ENCODE results near the gene ALAS1. TPM values are rescaled to one million over a fixed set of nuclear protein-coding genes. Genes with fewer than 3 reads are reported as not detected.

The ALAS1 gene
- total RNA-seq, 4 donors from 2014 or later = 30.0 to 50.8 (median 35.8) TPM

DNA sequence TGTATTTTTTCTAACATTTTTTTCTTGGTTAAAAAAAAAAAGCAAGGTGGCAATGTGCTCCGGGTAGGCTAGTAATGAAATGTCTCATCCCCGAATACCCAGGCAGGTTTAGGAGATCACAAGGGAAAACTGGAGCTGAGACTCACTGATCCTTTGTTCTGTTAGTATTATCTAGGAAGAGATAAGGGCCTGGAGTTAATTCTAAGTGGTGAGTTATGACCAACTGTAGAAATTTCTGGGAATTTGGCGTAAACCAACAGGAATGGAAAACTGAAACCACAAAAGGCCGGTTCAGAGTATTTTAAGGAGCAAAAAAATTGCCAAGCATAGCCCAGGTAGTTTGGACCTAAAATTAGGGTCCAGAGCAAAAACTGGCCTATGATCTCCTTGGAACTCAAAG, 60.0 kb downstream of the ALAS1 start:
- Histone ChIP-seq H3K4me1 (peaks cover 0 to 63% (median 0%) of the 10 kb centered on the region in 3 donors), H3K36me3 (peaks cover 0 to 100% of the 10 kb centered on the region in 2 donors), H3K27me3 (no peaks in the 10 kb centered on the region), H3K27ac (peak overlapping the region; percentile 10 to 63 (median 46)), H3K4me3 (no peak overlapping the region), H3K9me3 (no peaks in the 10 kb centered on the region)
- no peak for TF ChIP-seq POLR2A (IDR thresholded peaks at IDR 0.05)
- TF ChIP-seq, protein P1, sequence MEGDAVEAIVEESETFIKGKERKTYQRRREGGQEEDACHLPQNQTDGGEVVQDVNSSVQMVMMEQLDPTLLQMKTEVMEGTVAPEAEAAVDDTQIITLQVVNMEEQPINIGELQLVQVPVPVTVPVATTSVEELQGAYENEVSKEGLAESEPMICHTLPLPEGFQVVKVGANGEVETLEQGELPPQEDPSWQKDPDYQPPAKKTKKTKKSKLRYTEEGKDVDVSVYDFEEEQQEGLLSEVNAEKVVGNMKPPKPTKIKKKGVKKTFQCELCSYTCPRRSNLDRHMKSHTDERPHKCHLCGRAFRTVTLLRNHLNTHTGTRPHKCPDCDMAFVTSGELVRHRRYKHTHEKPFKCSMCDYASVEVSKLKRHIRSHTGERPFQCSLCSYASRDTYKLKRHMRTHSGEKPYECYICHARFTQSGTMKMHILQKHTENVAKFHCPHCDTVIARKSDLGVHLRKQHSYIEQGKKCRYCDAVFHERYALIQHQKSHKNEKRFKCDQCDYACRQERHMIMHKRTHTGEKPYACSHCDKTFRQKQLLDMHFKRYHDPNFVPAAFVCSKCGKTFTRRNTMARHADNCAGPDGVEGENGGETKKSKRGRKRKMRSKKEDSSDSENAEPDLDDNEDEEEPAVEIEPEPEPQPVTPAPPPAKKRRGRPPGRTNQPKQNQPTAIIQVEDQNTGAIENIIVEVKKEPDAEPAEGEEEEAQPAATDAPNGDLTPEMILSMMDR (IDR thresholded peaks at IDR 0.05) = no peak
- no peak for TF ChIP-seq POLR2AphosphoS5 (IDR thresholded peaks at IDR 0.05)
- TF ChIP-seq EP300 (IDR thresholded peaks at IDR 0.05) = no peak
- no peak for ATAC-seq
- WGBS, 2 donors (ENCODE audit: low coverage in 1 of 2) = 83 to 94% methylated on average over 3 to 4 of the region's 4 CpGs

DNA sequence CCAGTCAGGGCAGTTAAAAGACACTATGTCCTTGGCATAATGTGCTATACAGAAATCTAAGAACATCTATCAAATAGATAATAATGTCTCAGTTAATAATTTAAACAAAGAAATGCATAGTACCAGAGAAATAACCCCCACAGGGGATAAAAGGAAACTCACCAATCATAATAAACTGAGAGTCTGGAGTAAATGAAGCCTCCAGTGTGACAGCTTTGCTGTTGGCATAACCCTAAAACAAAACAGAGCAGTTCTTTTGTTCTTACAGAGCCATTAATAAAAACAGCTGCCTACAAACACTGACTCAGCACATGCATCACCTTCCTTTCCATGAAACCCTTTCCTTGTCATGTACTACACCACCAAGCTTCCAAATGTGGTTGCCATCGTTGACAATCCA, 61.1 kb downstream of the ALAS1 start:
- no peaks in the 10 kb centered on the region for H3K27me3 ChIP-seq
- H3K4me1 ChIP-seq = peaks cover 0 to 65% (median 0%) of the 10 kb centered on the region in 3 donors
- WGBS, 2 donors (ENCODE audit: low coverage in 1 of 2) = 45 to 67% methylated on average over 1 of the region's 1 CpG
- H3K4me3 ChIP-seq = no peak overlapping the region
- peaks cover 0 to 100% of the 10 kb centered on the region in 2 donors for H3K36me3 ChIP-seq
- TF ChIP-seq EP300 (IDR thresholded peaks at IDR 0.05) (no peak), POLR2A (IDR thresholded peaks at IDR 0.05) (no peak), POLR2AphosphoS5 (IDR thresholded peaks at IDR 0.05) (no peak)
- TF ChIP-seq, protein P1 (IDR thresholded peaks at IDR 0.05) = no peak
- no peaks in the 10 kb centered on the region for H3K9me3 ChIP-seq
- peak overlapping the region in 1 of 4 donors; percentile 28 for H3K27ac ChIP-seq
- ATAC-seq = peak; percentile 39

DNA sequence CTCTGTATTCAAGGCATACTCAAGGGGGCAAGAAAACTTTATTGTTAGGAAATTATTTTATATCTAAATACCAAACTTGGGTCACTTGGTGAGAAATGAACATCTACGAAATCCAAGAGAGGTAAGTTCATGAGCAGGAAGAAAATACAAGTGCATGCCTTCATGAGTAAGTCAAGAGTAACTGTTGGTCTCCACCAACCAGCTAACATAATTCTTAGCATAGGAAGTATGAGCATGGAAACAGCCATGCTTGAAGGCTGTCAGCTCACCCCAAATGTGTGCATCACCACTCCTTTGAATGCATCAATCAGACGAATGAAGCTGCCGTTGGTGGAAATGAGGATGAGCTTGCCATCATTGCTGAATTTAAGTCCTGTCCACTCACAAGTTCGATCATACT, 61.5 kb downstream of the ALAS1 start:
- no peaks in the 10 kb centered on the region for H3K9me3 ChIP-seq
- H3K27me3 ChIP-seq = no peaks in the 10 kb centered on the region
- 80 to 91% methylated on average over 3 to 4 of the region's 4 CpGs for WGBS, 2 donors (ENCODE audit: low coverage in 1 of 2)
- ATAC-seq = no peak
- no peak overlapping the region for H3K4me3 ChIP-seq
- no peak for TF ChIP-seq POLR2A (IDR thresholded peaks at IDR 0.05)
- no peak for TF ChIP-seq EP300 (IDR thresholded peaks at IDR 0.05)
- TF ChIP-seq, protein P1 (IDR thresholded peaks at IDR 0.05) = no peak
- peak overlapping the region in 2 of 4 donors; percentile 20 to 28 for H3K27ac ChIP-seq
- peaks cover 0 to 100% of the 10 kb centered on the region in 2 donors for H3K36me3 ChIP-seq
- peaks cover 0 to 66% (median 0%) of the 10 kb centered on the region in 3 donors for H3K4me1 ChIP-seq

DNA sequence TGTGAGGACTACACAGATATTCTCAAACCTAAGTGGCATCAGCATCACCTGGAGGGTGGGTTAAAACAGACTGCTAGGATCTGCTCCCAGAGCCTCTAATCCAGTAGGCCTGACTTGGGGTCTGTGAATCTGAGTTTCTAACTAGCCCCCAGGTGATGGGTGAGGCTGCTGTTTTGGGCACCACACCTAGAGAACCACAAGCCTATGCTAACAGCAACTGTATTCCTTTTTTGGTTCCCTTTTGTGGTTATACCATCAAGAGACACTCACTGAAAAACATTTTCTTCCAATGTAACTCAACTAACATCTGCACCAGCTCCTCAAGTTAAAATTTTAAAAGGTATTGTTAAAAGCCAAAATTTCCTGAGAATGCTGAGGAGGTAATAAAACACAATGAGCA, 64.5 kb downstream of the ALAS1 start:
- no peak for ATAC-seq
- H3K36me3 ChIP-seq = peaks cover 0 to 100% of the 10 kb centered on the region in 2 donors
- peaks cover 0 to 53% (median 0%) of the 10 kb centered on the region in 3 donors for H3K4me1 ChIP-seq
- no peak for TF ChIP-seq EP300 (IDR thresholded peaks at IDR 0.05)
- TF ChIP-seq POLR2A (IDR thresholded peaks at IDR 0.05) = no peak
- no peak for TF ChIP-seq POLR2AphosphoS5 (IDR thresholded peaks at IDR 0.05)
- TF ChIP-seq, protein P1 (IDR thresholded peaks at IDR 0.05) = no peak
- no peaks in the 10 kb centered on the region for H3K9me3 ChIP-seq
- H3K27ac ChIP-seq = peak overlapping the region in 1 of 4 donors; percentile 12
- no peaks in the 10 kb centered on the region for H3K27me3 ChIP-seq
- no peak overlapping the region for H3K4me3 ChIP-seq

Other genes starting within 250 kb of the ALAS1 start
- under 1 TPM in 1 of 4 donors, not detected in 3; 0.31 TPM for gene GPR62, start 242.8 kb upstream of the ALAS1 start, total RNA-seq
- gene PCBP4, start 230.7 kb upstream of the ALAS1 start, total RNA-seq = 100 to 1,000 TPM in 3 of 4 donors, 10 to 100 TPM in 1; 80.7 to 335 (median 186) TPM
- gene ABHD14B, start 224.1 kb upstream of the ALAS1 start, total RNA-seq = 10 to 100 TPM; 34.6 to 46.8 (median 45.1) TPM
- 10 to 100 TPM; 12.6 to 20.2 (median 13.8) TPM for gene ABHD14A, start 223.1 kb upstream of the ALAS1 start, total RNA-seq
- gene ACY1, start 214.6 kb upstream of the ALAS1 start, total RNA-seq = 10 to 100 TPM; 10.6 to 21.4 (median 19.5) TPM
- 1,000 to 10,000 TPM in 3 of 4 donors, 100 to 1,000 TPM in 1; 775 to 1,945 (median 1,298) TPM for gene RPL29, start 202.3 kb upstream of the ALAS1 start, total RNA-seq
- gene DUSP7, start 141.6 kb upstream of the ALAS1 start, total RNA-seq = 10 to 100 TPM; 10.2 to 18.1 (median 14.7) TPM
- gene POC1A, start 43.7 kb upstream of the ALAS1 start, total RNA-seq = 1 to 10 TPM in 2 of 4 donors, under 1 TPM in 2; 0.73 to 1.7 (median 0.93) TPM
- not detected for gene TLR9, start 27.5 kb downstream of the ALAS1 start, total RNA-seq
- 10 to 100 TPM; 46.8 to 79.5 (median 69.2) TPM for gene TWF2, start 41.0 kb downstream of the ALAS1 start, total RNA-seq
- 10 to 100 TPM; 20.3 to 36.6 (median 29.9) TPM for gene PPM1M, start 47.6 kb downstream of the ALAS1 start, total RNA-seq
- gene WDR82, start 80.5 kb downstream of the ALAS1 start, total RNA-seq = 10 to 100 TPM; 63.7 to 92.0 (median 86.7) TPM
- gene GLYCTK, start 89.7 kb downstream of the ALAS1 start, total RNA-seq = 1 to 10 TPM; 2.6 to 7.7 (median 3.1) TPM
- gene DNAH1, start 118.2 kb downstream of the ALAS1 start, total RNA-seq = 1 to 10 TPM; 3.2 to 8.1 (median 6.2) TPM
- 10 to 100 TPM; 72.4 to 81.0 (median 75.9) TPM for gene BAP1, start 211.8 kb downstream of the ALAS1 start, total RNA-seq
- 10 to 100 TPM in 2 of 4 donors, 1 to 10 TPM in 2; 7.1 to 16.8 (median 10.7) TPM for gene PHF7, start 212.5 kb downstream of the ALAS1 start, total RNA-seq
- 10 to 100 TPM in 2 of 4 donors, 1 to 10 TPM in 2; 6.7 to 33.9 (median 20.3) TPM for gene SEMA3G, start 246.9 kb downstream of the ALAS1 start, total RNA-seq

Data from gastroesophageal sphincter (tissue), 4 donors.